ENCODE data around the gene POLR1A. TPM values are rescaled to one million over a fixed set of nuclear protein-coding genes. Genes with fewer than 3 reads are reported as not detected.

Gene POLR1A
- total RNA-seq, 1 donor from 2014 or later: 17.2 TPM

DNA sequence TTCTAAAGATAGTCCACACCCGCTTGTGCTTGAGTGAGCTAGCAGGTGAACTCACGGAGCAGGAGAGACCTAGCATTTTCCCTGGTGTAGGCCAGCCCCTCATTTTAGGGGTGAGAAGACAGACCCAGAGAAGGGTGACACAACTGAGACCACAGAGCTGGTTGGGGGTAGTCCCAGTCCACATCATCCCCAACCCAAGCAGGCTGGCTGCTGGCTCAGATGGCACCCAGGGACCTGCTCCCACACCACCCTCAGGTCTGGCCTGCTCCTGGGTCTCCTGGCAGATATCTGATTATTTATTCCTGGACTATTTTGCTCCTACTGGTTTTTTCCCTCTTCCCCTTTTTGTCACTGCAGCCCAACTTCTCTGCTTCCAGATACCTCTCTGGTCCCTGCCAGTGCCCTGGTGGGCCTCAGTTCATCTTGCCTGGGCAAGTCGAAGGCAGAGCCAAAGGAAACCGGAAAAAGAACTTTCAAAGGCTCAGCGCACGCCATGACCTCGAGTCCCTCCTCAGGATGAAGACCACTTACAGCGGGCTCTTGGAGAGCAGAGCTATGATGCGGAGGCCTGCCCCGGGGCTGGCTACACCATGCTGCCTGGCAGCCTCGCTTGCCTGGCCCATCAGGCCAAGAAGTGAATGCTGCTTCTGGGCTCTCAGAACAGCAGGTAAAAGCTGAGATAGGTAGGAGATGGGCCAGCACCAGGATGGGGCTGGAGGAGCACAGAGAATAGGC lies 72.7 kb downstream of the POLR1A start:
- Histone ChIP-seq H3K9me3 (no peaks in the 10 kb centered on the region), H3K27ac (no peak overlapping the region), H3K36me3 (peaks cover 0 to 48% of the 10 kb centered on the region in 2 donors), H3K27me3 (no peaks in the 10 kb centered on the region), H3K4me1 (peaks cover 29% of the 10 kb centered on the region), H3K4me3 (no peak overlapping the region)
- TF ChIP-seq POLR2A (IDR thresholded peaks at IDR 0.05) (no peak), POLR2AphosphoS5 (IDR thresholded peaks at IDR 0.05; ENCODE audit: insufficient read depth in 1 of 2, low read depth in 1 of 2) (no peak)
- TF ChIP-seq, protein P1, sequence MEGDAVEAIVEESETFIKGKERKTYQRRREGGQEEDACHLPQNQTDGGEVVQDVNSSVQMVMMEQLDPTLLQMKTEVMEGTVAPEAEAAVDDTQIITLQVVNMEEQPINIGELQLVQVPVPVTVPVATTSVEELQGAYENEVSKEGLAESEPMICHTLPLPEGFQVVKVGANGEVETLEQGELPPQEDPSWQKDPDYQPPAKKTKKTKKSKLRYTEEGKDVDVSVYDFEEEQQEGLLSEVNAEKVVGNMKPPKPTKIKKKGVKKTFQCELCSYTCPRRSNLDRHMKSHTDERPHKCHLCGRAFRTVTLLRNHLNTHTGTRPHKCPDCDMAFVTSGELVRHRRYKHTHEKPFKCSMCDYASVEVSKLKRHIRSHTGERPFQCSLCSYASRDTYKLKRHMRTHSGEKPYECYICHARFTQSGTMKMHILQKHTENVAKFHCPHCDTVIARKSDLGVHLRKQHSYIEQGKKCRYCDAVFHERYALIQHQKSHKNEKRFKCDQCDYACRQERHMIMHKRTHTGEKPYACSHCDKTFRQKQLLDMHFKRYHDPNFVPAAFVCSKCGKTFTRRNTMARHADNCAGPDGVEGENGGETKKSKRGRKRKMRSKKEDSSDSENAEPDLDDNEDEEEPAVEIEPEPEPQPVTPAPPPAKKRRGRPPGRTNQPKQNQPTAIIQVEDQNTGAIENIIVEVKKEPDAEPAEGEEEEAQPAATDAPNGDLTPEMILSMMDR (IDR thresholded peaks at IDR 0.05): no peak
- no peak for DNase-seq (ENCODE audit: extremely low spot score in 2 of 2)
- intact Hi-C loops (cut with DNase I): no loop called here

- Histone ChIP-seq H3K27me3 (no peaks in the 10 kb centered on the region), H3K9me3 (no peaks in the 10 kb centered on the region)
- TF ChIP-seq, protein P1 (IDR thresholded peaks at IDR 0.05): no peak
- TF ChIP-seq POLR2AphosphoS5 (IDR thresholded peaks at IDR 0.05; ENCODE audit: insufficient read depth in 1 of 2, low read depth in 1 of 2): no peak
- TF ChIP-seq POLR2A (IDR thresholded peaks at IDR 0.05): no peak
These were observed 74.1 kb downstream of the POLR1A start for GRCh38 chr2:86031606-86032005.

GRCh38 chr2:86031151-86031550 lies 74.5 kb downstream of the POLR1A start:
- H3K4me1 ChIP-seq: peaks cover 17% of the 10 kb centered on the region
- no peak overlapping the region for H3K4me3 ChIP-seq
- H3K27me3 ChIP-seq: no peaks in the 10 kb centered on the region
- peaks cover 0 to 63% of the 10 kb centered on the region in 2 donors for H3K36me3 ChIP-seq
- TF ChIP-seq, protein P1 (IDR thresholded peaks at IDR 0.05): no peak
- TF ChIP-seq POLR2AphosphoS5 (IDR thresholded peaks at IDR 0.05; ENCODE audit: insufficient read depth in 1 of 2, low read depth in 1 of 2) (no peak), POLR2A (IDR thresholded peaks at IDR 0.05) (no peak)
- no peaks in the 10 kb centered on the region for H3K9me3 ChIP-seq
- DNase-seq (ENCODE audit: extremely low spot score in 2 of 2): no peak
- intact Hi-C loops (cut with DNase I): no loop called here
- no peak overlapping the region for H3K27ac ChIP-seq

More at GRCh38 chr2:86031606-86032005, 74.1 kb downstream of the POLR1A start:
- Histone ChIP-seq H3K4me3 (no peak overlapping the region), H3K4me1 (peaks cover 17% of the 10 kb centered on the region), H3K36me3 (peaks cover 0 to 60% of the 10 kb centered on the region in 2 donors), H3K27ac (no peak overlapping the region)
- DNase-seq (ENCODE audit: extremely low spot score in 2 of 2): no peak
- intact Hi-C loops (cut with DNase I): no loop called here

DNA sequence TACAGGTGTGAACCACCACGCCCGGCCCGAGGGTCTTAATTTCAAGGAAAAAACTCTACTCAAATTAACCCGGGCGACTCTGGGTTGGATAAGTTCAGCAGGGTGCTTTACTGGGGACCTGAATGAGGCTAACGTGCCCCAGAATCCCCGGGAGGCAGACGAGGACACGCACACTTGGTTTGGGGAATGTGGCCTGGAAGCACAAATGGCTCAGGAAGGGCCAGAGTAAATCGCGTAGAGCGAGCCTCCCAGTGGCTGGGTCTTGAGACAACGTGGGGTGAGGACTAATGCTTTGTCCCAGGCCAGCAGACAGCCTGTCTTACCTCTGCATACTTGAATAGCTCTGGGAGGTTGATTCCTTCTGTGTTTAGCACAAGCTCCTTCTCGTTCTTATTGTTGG lies 75.8 kb downstream of the POLR1A start:
- TF ChIP-seq POLR2A (IDR thresholded peaks at IDR 0.05) (no peak), POLR2AphosphoS5 (IDR thresholded peaks at IDR 0.05; ENCODE audit: insufficient read depth in 1 of 2, low read depth in 1 of 2) (no peak)
- TF ChIP-seq, protein P1 (IDR thresholded peaks at IDR 0.05): no peak
- peaks cover 7% of the 10 kb centered on the region for H3K4me1 ChIP-seq
- peaks cover 0 to 67% of the 10 kb centered on the region in 2 donors for H3K36me3 ChIP-seq
- no peak overlapping the region for H3K27ac ChIP-seq
- intact Hi-C loops (cut with DNase I): no loop called here
- DNase-seq (ENCODE audit: extremely low spot score in 2 of 2): no peak
- no peaks in the 10 kb centered on the region for H3K9me3 ChIP-seq
- H3K27me3 ChIP-seq: no peaks in the 10 kb centered on the region
- H3K4me3 ChIP-seq: no peak overlapping the region

- Histone ChIP-seq H3K27me3 (no peaks in the 10 kb centered on the region), H3K4me3 (no peak overlapping the region), H3K9me3 (no peaks in the 10 kb centered on the region), H3K27ac (no peak overlapping the region), H3K4me1 (peaks cover 7% of the 10 kb centered on the region), H3K36me3 (peaks cover 0 to 67% of the 10 kb centered on the region in 2 donors)
- no peak for DNase-seq (ENCODE audit: extremely low spot score in 2 of 2)
- intact Hi-C loops (cut with DNase I): no loop called here
- TF ChIP-seq POLR2AphosphoS5 (IDR thresholded peaks at IDR 0.05; ENCODE audit: insufficient read depth in 1 of 2, low read depth in 1 of 2) (no peak), POLR2A (IDR thresholded peaks at IDR 0.05) (no peak)
- TF ChIP-seq, protein P1 (IDR thresholded peaks at IDR 0.05): no peak
These were observed 76.8 kb downstream of the POLR1A start for GRCh38 chr2:86028766-86029381.
